GM19468 (cell line): ENCODE results near the gene EPB41L5.
A peak's percentile ranks its signal among the peaks of the same experiment; 100 is the strongest.

Experiments
- ATAC-seq: cut with Tn5 transposase; IDR thresholded peaks from one replicate; pipeline ENCODE4 v1.9.1; 2021; ENCODE audit warnings: mild to moderate bottlenecking, moderate library complexity, moderate number of reproducible peaks; ENCODE audit not compliant: unreplicated experiment; ENCODE audit errors: extremely low read depth

The EPB41L5 gene

GRCh38 chr2:120221616-120222015, 208.7 kb downstream of the EPB41L5 start:
- ATAC-seq, result no peak

- no peak for ATAC-seq
Measured at GRCh38 chr2:120222186-120223033, 209.5 kb downstream of the EPB41L5 start.

- peak; percentile 75 for ATAC-seq
Measured at GRCh38 chr2:120223034-120223912, 210.4 kb downstream of the EPB41L5 start, which contains the start of gene TMEM185B. Gene TMEM185B, minus strand, starts transcription at chr2:120223400. Its CDS starts 424 bp downstream, at chr2:120222976.

GRCh38 chr2:120224256-120224655, 211.4 kb downstream of the EPB41L5 start:
- ATAC-seq, result no peak

- ATAC-seq, result no peak
Measured at GRCh38 chr2:120224735-120225548, 212.1 kb downstream of the EPB41L5 start.

- ATAC-seq, result no peak
Measured at GRCh38 chr2:120225549-120226065, 212.7 kb downstream of the EPB41L5 start.

GRCh38 chr2:120226316-120226715, 213.4 kb downstream of the EPB41L5 start:
- no peak for ATAC-seq

- ATAC-seq, result no peak
Measured at GRCh38 chr2:120227111-120227991, 214.5 kb downstream of the EPB41L5 start.

- no peak for ATAC-seq
Measured at GRCh38 chr2:120228503-120228902, 215.6 kb downstream of the EPB41L5 start.
